Ishikawa (cell line): ENCODE results near the gene DNAJB1.

Source experiments
- CEBPB ChIP-seq: IDR thresholded peaks from 2 replicates; pipeline ENCODE4 v1.6.1; 2012
- CREB1 ChIP-seq: IDR thresholded peaks from 2 replicates; pipeline ENCODE4 v1.6.1; 2012; ENCODE audit warnings: low read depth
- EGR1 ChIP-seq: IDR thresholded peaks from 2 replicates; pipeline ENCODE4 v1.6.1; 2012
- EP300 ChIP-seq: IDR thresholded peaks from 2 replicates; pipeline ENCODE4 v1.6.1; 2012; ENCODE audit warnings: borderline replicate concordance
- FOXM1 ChIP-seq: IDR thresholded peaks from 2 replicates; pipeline ENCODE4 v1.6.1; 2012; ENCODE audit warnings: low read depth, borderline replicate concordance
- NFIC ChIP-seq: IDR thresholded peaks from 2 replicates; pipeline ENCODE4 v1.6.1; 2012
- RAD21 ChIP-seq: IDR thresholded peaks from 2 replicates; pipeline ENCODE4 v1.6.1; 2012; ENCODE audit warnings: low read depth
- TAF1 ChIP-seq: IDR thresholded peaks from 2 replicates; pipeline ENCODE4 v1.6.1; 2012; ENCODE audit warnings: low read depth, mild to moderate bottlenecking
- TCF12 ChIP-seq: IDR thresholded peaks from 2 replicates; pipeline ENCODE4 v1.6.1; 2012; ENCODE audit warnings: low read depth
- YY1 ChIP-seq: IDR thresholded peaks from 2 replicates; pipeline ENCODE4 v1.6.1; 2012; ENCODE audit warnings: low read depth
- ZBTB7A ChIP-seq: IDR thresholded peaks from 2 replicates; pipeline ENCODE4 v1.6.1; 2012; ENCODE audit warnings: low read depth
- TF ChIP-seq, protein P1 (sequence below): IDR thresholded peaks from 2 replicates; pipeline ENCODE4 v1.6.1; 2012; ENCODE audit warnings: low read depth, mild to moderate bottlenecking
- TF ChIP-seq, protein P2 (sequence below): IDR thresholded peaks from 2 replicates; pipeline ENCODE4 v1.6.1; 2012
- TF ChIP-seq, protein P3 (sequence below): IDR thresholded peaks from 2 replicates; pipeline ENCODE4 v1.6.1; 2012

DNA sequence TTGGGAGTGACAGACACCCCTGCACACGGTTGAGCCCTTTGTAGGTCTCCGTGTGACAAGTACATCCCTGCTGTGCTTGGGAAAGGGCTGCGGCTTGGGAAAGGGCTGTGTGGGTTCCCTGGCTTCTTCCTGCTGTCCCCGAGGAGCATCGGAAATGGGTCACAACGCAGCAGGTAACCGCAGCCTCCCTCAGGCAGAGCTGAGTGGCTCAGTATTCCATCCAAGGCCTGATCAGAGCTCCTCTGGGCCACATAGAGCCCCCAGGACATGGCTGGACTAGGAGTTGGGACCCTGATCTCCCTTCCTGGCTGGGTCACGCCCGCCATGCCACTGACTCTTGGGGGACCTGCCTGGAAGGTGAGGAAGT is 27.5 kb upstream of the DNAJB1 start:
- TF ChIP-seq, protein P1, sequence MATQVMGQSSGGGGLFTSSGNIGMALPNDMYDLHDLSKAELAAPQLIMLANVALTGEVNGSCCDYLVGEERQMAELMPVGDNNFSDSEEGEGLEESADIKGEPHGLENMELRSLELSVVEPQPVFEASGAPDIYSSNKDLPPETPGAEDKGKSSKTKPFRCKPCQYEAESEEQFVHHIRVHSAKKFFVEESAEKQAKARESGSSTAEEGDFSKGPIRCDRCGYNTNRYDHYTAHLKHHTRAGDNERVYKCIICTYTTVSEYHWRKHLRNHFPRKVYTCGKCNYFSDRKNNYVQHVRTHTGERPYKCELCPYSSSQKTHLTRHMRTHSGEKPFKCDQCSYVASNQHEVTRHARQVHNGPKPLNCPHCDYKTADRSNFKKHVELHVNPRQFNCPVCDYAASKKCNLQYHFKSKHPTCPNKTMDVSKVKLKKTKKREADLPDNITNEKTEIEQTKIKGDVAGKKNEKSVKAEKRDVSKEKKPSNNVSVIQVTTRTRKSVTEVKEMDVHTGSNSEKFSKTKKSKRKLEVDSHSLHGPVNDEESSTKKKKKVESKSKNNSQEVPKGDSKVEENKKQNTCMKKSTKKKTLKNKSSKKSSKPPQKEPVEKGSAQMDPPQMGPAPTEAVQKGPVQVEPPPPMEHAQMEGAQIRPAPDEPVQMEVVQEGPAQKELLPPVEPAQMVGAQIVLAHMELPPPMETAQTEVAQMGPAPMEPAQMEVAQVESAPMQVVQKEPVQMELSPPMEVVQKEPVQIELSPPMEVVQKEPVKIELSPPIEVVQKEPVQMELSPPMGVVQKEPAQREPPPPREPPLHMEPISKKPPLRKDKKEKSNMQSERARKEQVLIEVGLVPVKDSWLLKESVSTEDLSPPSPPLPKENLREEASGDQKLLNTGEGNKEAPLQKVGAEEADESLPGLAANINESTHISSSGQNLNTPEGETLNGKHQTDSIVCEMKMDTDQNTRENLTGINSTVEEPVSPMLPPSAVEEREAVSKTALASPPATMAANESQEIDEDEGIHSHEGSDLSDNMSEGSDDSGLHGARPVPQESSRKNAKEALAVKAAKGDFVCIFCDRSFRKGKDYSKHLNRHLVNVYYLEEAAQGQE, result no peak
- TF ChIP-seq EP300 (no peak), CREB1 (no peak), ZBTB7A (no peak; the same call in 1 of the 2 replicates), FOXM1 (no peak), RAD21 (no peak), TAF1 (no peak), CEBPB (no peak), YY1 (no peak), NFIC (no peak; the same call in 1 of the 2 replicates), TCF12 (no peak; the same call in 1 of the 2 replicates), EGR1 (no peak)
- TF ChIP-seq, protein P2, sequence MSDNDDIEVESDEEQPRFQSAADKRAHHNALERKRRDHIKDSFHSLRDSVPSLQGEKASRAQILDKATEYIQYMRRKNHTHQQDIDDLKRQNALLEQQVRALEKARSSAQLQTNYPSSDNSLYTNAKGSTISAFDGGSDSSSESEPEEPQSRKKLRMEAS, result no peak
- TF ChIP-seq, protein P3, sequence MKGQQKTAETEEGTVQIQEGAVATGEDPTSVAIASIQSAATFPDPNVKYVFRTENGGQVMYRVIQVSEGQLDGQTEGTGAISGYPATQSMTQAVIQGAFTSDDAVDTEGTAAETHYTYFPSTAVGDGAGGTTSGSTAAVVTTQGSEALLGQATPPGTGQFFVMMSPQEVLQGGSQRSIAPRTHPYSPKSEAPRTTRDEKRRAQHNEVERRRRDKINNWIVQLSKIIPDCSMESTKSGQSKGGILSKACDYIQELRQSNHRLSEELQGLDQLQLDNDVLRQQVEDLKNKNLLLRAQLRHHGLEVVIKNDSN, result no peak
